ENCODE measurements around the gene CUTA.
"Not testable (repeated sequence)": the region's sequence is repeated elsewhere in the genome, so short reads cannot be mapped to it uniquely, and the experiment has no call there.

Gene CUTA

DNA sequence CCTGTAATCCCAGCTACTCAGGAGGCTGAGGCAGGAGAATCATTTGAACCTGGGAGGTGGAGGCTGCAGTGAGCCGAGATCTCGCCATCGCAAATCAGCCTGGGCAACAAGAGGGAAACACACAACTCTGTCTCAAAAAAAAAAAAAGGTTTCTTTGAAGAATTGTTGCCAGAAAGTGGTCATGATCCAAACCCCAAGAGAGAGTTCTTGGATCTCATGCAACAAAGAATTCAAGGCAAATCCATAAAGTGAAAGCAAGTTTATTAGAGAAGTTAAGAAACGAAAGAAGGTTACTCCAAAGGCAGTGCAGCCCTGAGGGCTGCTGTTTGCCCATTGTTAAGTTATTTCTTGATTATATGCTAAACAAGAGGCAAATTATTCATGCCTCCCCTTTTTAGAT lies 40.7 kb downstream of the CUTA start:
- H3K27ac ChIP-seq, result no peak overlapping the region
- H3K4me3 ChIP-seq, result no peak overlapping the region
- H3K9me3 ChIP-seq (ENCODE audit: low read depth, low read length), result no peaks in the 10 kb centered on the region
- no peak overlapping the region for H3K9ac ChIP-seq (ENCODE audit: insufficient read length)
- no peak for DNase-seq (ENCODE audit: low read depth, low spot score)
- no peaks in the 10 kb centered on the region for H3K36me3 ChIP-seq (ENCODE audit: insufficient read depth, low read length)
- no peak for TF ChIP-seq FOXP2 (optimal IDR thresholded peaks at IDR 0.05; ENCODE audit: control extremely low read depth, extremely low read length, insufficient read depth)
- TF ChIP-seq EZH2 (IDR thresholded peaks at IDR 0.05), result no peak
- TF ChIP-seq POLR2AphosphoS5 (IDR thresholded peaks at IDR 0.05; ENCODE audit: borderline replicate concordance, low read depth, low read length), result no peak

DNA sequence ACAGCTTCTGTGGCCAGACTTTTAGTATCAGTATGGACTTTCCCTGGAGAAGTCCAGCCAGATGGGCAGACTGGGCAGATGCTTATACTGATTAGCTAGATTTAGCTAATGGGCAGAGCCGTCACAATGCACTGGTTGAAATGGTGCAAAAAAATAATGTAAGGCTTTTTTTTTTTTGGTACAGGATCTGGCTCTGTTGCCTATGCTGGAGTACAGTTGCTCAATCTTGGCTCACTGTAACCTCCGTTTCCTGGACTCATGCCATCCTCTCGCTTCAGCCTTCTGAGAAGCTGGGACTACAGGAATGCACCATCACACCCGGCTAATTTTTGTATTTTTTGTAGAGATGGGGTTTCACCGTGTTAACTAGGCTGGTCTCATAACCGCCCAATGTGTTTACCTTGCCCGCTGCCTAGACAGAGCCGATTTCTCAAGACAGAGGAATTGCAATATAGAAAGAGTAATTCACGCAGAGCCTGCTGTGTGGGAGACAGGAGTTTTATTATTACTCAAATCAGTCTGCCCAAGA lies 42.7 kb downstream of the CUTA start:
- H3K4me3 ChIP-seq, result peak overlapping the region; percentile 33; the same call in 1 of the 2 replicates
- H3K27ac ChIP-seq, result peak overlapping the region; percentile 72
- peak; percentile 44 for DNase-seq (ENCODE audit: low read depth, low spot score)
- H3K9ac ChIP-seq (ENCODE audit: insufficient read length), result no peak overlapping the region
- H3K9me3 ChIP-seq (ENCODE audit: low read depth, low read length), result no peaks in the 10 kb centered on the region
- TF ChIP-seq POLR2AphosphoS5 (IDR thresholded peaks at IDR 0.05; ENCODE audit: borderline replicate concordance, low read depth, low read length) (no peak), EZH2 (IDR thresholded peaks at IDR 0.05) (no peak), FOXP2 (optimal IDR thresholded peaks at IDR 0.05; ENCODE audit: control extremely low read depth, extremely low read length, insufficient read depth) (no peak)
- H3K36me3 ChIP-seq (ENCODE audit: insufficient read depth, low read length), result no peaks in the 10 kb centered on the region

DNA sequence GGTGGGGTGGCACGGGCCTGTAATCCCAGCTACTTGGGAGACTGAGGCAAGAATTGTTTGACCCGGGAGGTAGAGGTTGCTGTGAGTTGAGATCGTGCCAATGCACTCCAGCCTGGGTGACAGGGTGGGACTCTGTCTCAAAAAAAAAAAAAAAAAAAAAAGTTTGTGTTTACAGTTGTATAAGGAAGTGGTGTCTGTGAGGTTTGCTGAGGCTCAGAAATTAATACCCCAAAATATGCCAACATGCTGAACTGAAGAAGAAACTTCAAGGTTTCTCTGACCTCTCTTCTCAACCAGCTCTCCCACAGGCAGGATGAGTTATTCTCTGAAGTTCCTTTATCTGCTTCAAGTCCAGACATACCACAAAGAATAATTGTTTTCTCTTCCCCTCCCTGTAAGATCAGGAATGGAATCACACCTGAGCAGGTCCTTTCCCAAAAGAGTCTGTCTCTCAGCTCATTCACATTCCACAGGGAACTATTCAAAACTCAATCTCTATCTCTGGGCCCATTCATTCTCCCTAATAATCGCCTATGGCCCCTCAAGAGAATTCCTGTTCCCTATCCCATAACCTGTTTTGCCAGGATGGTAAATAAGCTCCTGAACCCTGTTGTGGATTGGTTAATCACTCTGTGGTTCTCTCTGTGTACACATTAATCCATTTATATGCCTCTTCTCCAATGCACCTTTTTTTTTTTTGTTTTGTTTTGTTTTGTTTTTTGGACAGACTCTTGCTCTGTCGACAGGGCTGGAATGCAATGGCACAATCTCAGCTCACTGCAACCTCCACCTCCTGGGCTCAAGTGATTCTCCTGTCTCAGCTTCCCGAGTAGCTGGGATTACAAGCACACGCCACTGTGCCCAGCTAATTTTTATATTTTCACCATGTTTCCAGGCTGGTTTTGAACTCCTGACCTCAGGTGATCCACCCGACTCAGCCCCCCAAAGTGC lies 43.7 kb downstream of the CUTA start:
- Histone ChIP-seq H3K36me3 (ENCODE audit: insufficient read depth, low read length) (no peaks in the 10 kb centered on the region), H3K27ac (no peak overlapping the region; the same call in 1 of the 2 replicates), H3K9ac (ENCODE audit: insufficient read length) (no peak overlapping the region), H3K4me3 (no peak overlapping the region; the same call in 1 of the 2 replicates), H3K9me3 (ENCODE audit: low read depth, low read length) (no peaks in the 10 kb centered on the region)
- no peak for TF ChIP-seq POLR2AphosphoS5 (IDR thresholded peaks at IDR 0.05; ENCODE audit: borderline replicate concordance, low read depth, low read length)
- DNase-seq (ENCODE audit: low read depth, low spot score), result no peak

DNA sequence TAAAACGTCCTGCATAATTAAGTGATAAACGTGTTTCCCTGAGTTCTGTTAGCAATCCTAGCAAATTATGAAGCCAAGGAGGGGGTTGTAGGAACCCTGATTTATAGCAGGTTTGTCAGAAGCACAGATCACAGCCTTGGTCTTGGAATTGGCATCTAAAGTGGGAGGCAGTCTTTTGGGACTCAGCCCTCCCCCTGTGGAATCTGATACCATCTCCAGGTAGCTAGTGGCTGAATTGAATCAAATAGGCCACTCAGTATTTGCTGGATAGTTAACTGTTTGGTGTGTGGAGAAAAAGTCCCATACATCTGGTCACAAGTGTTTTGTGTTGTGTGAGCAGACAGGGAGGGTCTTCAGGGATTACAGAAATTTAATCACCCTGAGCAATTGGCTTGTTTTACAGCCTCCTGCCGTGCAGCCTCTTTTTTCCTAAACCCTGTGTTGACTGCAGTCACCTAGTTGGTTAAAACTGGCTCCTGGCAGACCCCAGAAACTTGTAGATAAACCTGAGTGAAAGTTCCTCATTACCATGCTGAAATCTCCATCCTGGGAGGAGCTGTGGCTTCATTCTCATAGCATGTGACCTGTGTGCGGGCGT lies 45.3 kb downstream of the CUTA start:
- no peak overlapping the region for H3K27ac ChIP-seq
- H3K9me3 ChIP-seq (ENCODE audit: low read depth, low read length), result no peaks in the 10 kb centered on the region
- H3K36me3 ChIP-seq (ENCODE audit: insufficient read depth, low read length), result no peaks in the 10 kb centered on the region
- DNase-seq (ENCODE audit: low read depth, low spot score), result no peak
- H3K9ac ChIP-seq (ENCODE audit: insufficient read length), result no peak overlapping the region
- no peak for TF ChIP-seq FOXP2 (optimal IDR thresholded peaks at IDR 0.05; ENCODE audit: control extremely low read depth, extremely low read length, insufficient read depth)
- TF ChIP-seq EZH2 (IDR thresholded peaks at IDR 0.05), result no peak
- no peak for TF ChIP-seq POLR2AphosphoS5 (IDR thresholded peaks at IDR 0.05; ENCODE audit: borderline replicate concordance, low read depth, low read length)
- no peak overlapping the region for H3K4me3 ChIP-seq

DNA sequence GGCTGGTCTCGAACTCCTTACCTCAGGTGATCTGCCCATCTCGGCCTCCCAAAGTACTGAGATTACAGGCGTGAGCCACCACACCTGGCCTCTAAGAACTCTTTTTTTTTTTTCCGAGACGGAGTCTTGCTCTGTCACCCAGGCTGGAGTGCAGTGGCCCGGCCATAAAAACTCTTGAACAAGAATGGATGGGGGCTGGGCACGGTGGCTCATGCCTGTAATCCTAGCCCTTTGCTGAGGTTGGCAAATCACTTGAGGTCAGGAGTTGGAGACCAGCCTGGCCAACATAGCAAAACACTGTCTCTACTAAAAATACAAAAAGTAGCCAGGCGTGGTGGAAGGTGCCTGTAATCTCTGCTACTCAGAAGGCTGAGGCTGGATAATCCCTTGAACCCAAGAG lies 46.0 kb downstream of the CUTA start:
- not testable (repeated sequence) for H3K36me3 ChIP-seq (ENCODE audit: insufficient read depth, low read length); H3K27ac ChIP-seq; H3K9me3 ChIP-seq (ENCODE audit: low read depth, low read length)

DNA sequence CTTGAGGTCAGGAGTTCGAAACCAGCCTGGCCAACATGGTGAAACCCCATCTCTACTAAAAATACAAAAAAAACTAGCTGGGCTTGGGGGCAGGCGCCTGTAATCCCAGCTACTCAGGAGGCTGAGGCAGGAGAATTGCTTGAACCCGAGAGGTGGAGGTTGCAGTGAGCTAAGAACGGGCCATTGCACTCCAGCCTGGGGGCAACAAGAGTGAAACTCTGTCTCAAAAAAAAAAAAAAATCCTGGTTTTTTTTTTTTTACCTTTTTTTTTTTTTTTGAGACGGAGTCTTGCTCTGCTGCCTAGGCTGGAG lies 50.2 kb downstream of the CUTA start:
- not testable (repeated sequence) for H3K9ac ChIP-seq (ENCODE audit: insufficient read length); H3K9me3 ChIP-seq (ENCODE audit: low read depth, low read length); DNase-seq (ENCODE audit: low read depth, low spot score); H3K4me3 ChIP-seq; H3K36me3 ChIP-seq (ENCODE audit: insufficient read depth, low read length); H3K27ac ChIP-seq

More for the DNA sequence above, 46.0 kb downstream of the CUTA start:
- H3K9ac ChIP-seq (ENCODE audit: insufficient read length); H3K4me3 ChIP-seq; DNase-seq (ENCODE audit: low read depth, low spot score): not testable (repeated sequence)

DNA sequence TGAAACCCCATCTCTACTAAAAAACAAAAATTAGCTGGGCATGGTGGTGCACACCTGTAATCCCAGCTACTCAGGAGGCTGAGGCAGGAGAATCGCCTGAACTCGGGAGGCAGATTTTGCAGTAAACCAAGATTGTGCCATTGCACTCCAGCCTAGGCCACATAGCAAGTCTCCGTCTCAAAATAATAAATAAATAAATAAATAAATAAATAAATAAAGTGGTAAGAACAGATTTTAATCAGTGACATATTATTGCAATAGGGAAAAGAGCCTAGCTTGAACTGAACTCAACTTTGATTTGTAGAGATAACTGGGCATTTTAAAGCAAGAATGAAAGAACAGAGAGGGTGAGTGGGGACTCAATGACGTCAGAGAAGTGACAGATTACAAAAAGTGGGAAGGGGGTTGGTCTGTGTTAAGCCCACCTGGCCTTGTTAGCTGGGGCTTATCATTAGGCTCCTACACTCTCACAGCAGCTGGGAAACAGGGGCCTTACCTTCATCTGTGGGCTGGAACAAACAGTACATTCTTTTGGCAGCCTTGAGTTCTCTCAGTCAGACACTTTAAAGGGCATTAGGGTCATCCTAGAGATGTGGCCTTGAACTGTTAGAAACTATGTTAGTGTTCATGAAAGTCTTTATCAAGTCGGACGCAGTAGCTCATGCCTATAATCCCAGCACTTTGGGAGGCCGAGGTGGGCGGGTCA lies 50.7 kb downstream of the CUTA start:
- Histone ChIP-seq H3K36me3 (ENCODE audit: insufficient read depth, low read length) (no peaks in the 10 kb centered on the region), H3K27ac (no peak overlapping the region), H3K9ac (ENCODE audit: insufficient read length) (no peak overlapping the region), H3K9me3 (ENCODE audit: low read depth, low read length) (no peaks in the 10 kb centered on the region), H3K4me3 (no peak overlapping the region)
- no peak for DNase-seq (ENCODE audit: low read depth, low spot score)
- TF ChIP-seq FOXP2 (optimal IDR thresholded peaks at IDR 0.05; ENCODE audit: control extremely low read depth, extremely low read length, insufficient read depth), result no peak
- no peak for TF ChIP-seq EZH2 (IDR thresholded peaks at IDR 0.05)
- TF ChIP-seq POLR2AphosphoS5 (IDR thresholded peaks at IDR 0.05; ENCODE audit: borderline replicate concordance, low read depth, low read length), result no peak

Measured in SK-N-MC (cell line).